H9 (cell line): ENCODE results near the gene CHD6. TPM values are rescaled to one million over a fixed set of nuclear protein-coding genes. Genes with fewer than 3 reads are reported as not detected.

Source experiments
- DNase-seq: peaks from one replicate; pipeline ENCODE4 v3.0.0-alpha.2; 2017
- H2AFZ ChIP-seq: one replicate; pipeline ENCODE4 v1.6.1; 2013; ENCODE audit warnings: mild to moderate bottlenecking, low read length, control low read depth, moderate library complexity
- H2AK5ac ChIP-seq: 2 replicates; pipeline ENCODE4 v1.6.1; 2013; ENCODE audit warnings: low read length, control low read depth, mixed read lengths; ENCODE audit not compliant: insufficient read length
- H2BK120ac ChIP-seq: one replicate; pipeline ENCODE4 v1.6.1; 2013; ENCODE audit warnings: low read depth, mild to moderate bottlenecking, low read length, control low read depth, inconsistent platforms; ENCODE audit not compliant: poor library complexity, severe bottlenecking
- H2BK12ac ChIP-seq: 2 replicates; pipeline ENCODE4 v1.6.1; 2013; ENCODE audit warnings: low read length, control low read depth, mixed read lengths, low read depth; ENCODE audit not compliant: insufficient read length
- H2BK15ac ChIP-seq: 2 replicates; pipeline ENCODE4 v1.6.1; 2013; ENCODE audit warnings: low read depth, low read length, control low read depth
- H2BK20ac ChIP-seq: one replicate; pipeline ENCODE4 v1.6.1; 2013; ENCODE audit warnings: low read depth, mild to moderate bottlenecking, low read length, control low read depth, inconsistent platforms; ENCODE audit not compliant: poor library complexity, severe bottlenecking
- H2BK5ac ChIP-seq: 2 replicates; pipeline ENCODE4 v1.6.1; 2013; ENCODE audit warnings: low read length, control low read depth, mixed read lengths; ENCODE audit not compliant: insufficient read length
- H3K14ac ChIP-seq: 2 replicates; pipeline ENCODE4 v1.6.1; 2013; ENCODE audit warnings: low read length, control low read depth; ENCODE audit not compliant: insufficient read depth
- H3K18ac ChIP-seq: 2 replicates; pipeline ENCODE4 v1.6.1; 2013; ENCODE audit warnings: low read depth, mild to moderate bottlenecking, mixed read lengths, low read length, control low read depth; ENCODE audit not compliant: insufficient read length
- H3K23ac ChIP-seq: 2 replicates; pipeline ENCODE4 v1.6.1; 2013; ENCODE audit warnings: low read length, control low read depth, mixed read lengths, low read depth; ENCODE audit not compliant: insufficient read length
- H3K23me2 ChIP-seq: 2 replicates; pipeline ENCODE4 v1.6.1; 2013; ENCODE audit warnings: low read depth, mild to moderate bottlenecking, mixed read lengths, low read length, control low read depth; ENCODE audit not compliant: insufficient read length, poor library complexity, severe bottlenecking
- H3K27ac ChIP-seq: 2 replicates; pipeline ENCODE4 v1.5.1; 2013; ENCODE audit warnings: low read length, control low read depth, mixed read lengths, low read depth; ENCODE audit not compliant: insufficient read length
- H3K27me3 ChIP-seq: 2 replicates; pipeline ENCODE4 v1.6.1; 2013; ENCODE audit warnings: low read length, control low read depth, inconsistent platforms; ENCODE audit not compliant: insufficient read depth
- H3K4ac ChIP-seq: 2 replicates; pipeline ENCODE4 v1.6.1; 2013; ENCODE audit warnings: low read depth, mild to moderate bottlenecking, control low read depth, inconsistent platforms, low read length, moderate library complexity
- H3K4me1 ChIP-seq: 2 replicates; pipeline ENCODE4 v1.6.1; 2013; ENCODE audit warnings: low read length, control low read depth, inconsistent platforms; ENCODE audit not compliant: insufficient read depth
- H3K4me2 ChIP-seq: 2 replicates; pipeline ENCODE4 v1.6.1; 2013; ENCODE audit warnings: low read length, control low read depth, mixed read lengths; ENCODE audit not compliant: insufficient read length, insufficient read depth
- H3K56ac ChIP-seq: 2 replicates; pipeline ENCODE4 v1.6.1; 2013; ENCODE audit warnings: low read depth, mild to moderate bottlenecking, mixed read lengths, low read length, control low read depth; ENCODE audit not compliant: insufficient read length
- H3K79me1 ChIP-seq: 2 replicates; pipeline ENCODE4 v1.6.1; 2013; ENCODE audit warnings: low read depth, mild to moderate bottlenecking, moderate library complexity, low read length, control low read depth, inconsistent platforms; ENCODE audit not compliant: insufficient read depth, poor library complexity, severe bottlenecking
- H3K79me2 ChIP-seq: 2 replicates; pipeline ENCODE4 v1.6.1; 2013; ENCODE audit warnings: low read length, control low read depth, inconsistent platforms; ENCODE audit not compliant: insufficient read depth
- H3K9ac ChIP-seq: 2 replicates; pipeline ENCODE4 v1.6.1; 2013; ENCODE audit warnings: low read length, control low read depth, mixed read lengths; ENCODE audit not compliant: insufficient read length; ENCODE audit errors: extremely low read depth
- H3K9me3 ChIP-seq: one replicate; pipeline ENCODE4 v1.6.1; 2013; ENCODE audit warnings: low read depth, low read length, inconsistent platforms; ENCODE audit not compliant: control insufficient read depth
- H3T11ph ChIP-seq: one replicate; pipeline ENCODE4 v1.6.1; 2013; ENCODE audit warnings: mild to moderate bottlenecking, low read length, control low read depth, inconsistent platforms
- H4K20me1 ChIP-seq: one replicate; pipeline ENCODE4 v1.6.1; 2013; ENCODE audit not compliant: control insufficient read depth, insufficient read length, insufficient read depth
- H4K5ac ChIP-seq: 2 replicates; pipeline ENCODE4 v1.6.1; 2013; ENCODE audit warnings: low read depth, mild to moderate bottlenecking, mixed read lengths, low read length, control low read depth; ENCODE audit not compliant: insufficient read length
- H4K8ac ChIP-seq: replicated peaks from 2 replicates; pipeline ENCODE4 v1.6.1; 2013; ENCODE audit warnings: low read length, control low read depth, mixed read lengths, low read depth; ENCODE audit not compliant: insufficient read length
- H4K91ac ChIP-seq: 2 replicates; pipeline ENCODE4 v1.6.1; 2013; ENCODE audit warnings: low read depth, mild to moderate bottlenecking, moderate library complexity, mixed read lengths, low read length, control low read depth; ENCODE audit not compliant: insufficient read length
- H3K27ac Mint-ChIP-seq, 3 experiments: 2 replicates in 2 of 3; 3 replicates in 1 of 3; pipeline ENCODE4 v1.8.0; 2020 to 2021; ENCODE audit warnings: mixed read lengths in 3 of 3, mild to moderate bottlenecking in 1 of 3, moderate library complexity in 1 of 3
- H3K27me3 Mint-ChIP-seq: 2 replicates; pipeline ENCODE4 v1.8.0; 2021; ENCODE audit warnings: low read depth, mild to moderate bottlenecking, moderate library complexity, mixed read lengths
- H3K36me3 Mint-ChIP-seq, 3 experiments: 2 replicates in 2 of 3; 3 replicates in 1 of 3; pipeline ENCODE4 v1.8.0; 2020 to 2021; ENCODE audit warnings: low read depth in 3 of 3, mixed read lengths in 3 of 3; ENCODE audit not compliant: insufficient read depth in 1 of 3
- H3K4me1 Mint-ChIP-seq, 2 experiments: 2 replicates each; pipeline ENCODE4 v1.8.0; 2020; ENCODE audit warnings: mixed read lengths in 2 of 2
- H3K4me3 Mint-ChIP-seq, 2 experiments: 2 replicates in 1 of 2; 3 replicates in 1 of 2; pipeline ENCODE4 v1.8.0; 2020 to 2021; ENCODE audit warnings: mild to moderate bottlenecking in 2 of 2, mixed read lengths in 2 of 2, moderate library complexity in 1 of 2
- H3K9me3 Mint-ChIP-seq, 2 experiments: 2 replicates in 1 of 2; 3 replicates in 1 of 2; pipeline ENCODE4 v1.8.0; 2020; ENCODE audit warnings: mild to moderate bottlenecking in 2 of 2, mixed read lengths in 2 of 2, moderate library complexity in 1 of 2
- WGBS: extraction: QIAGEN DNeasy Blood & Tissue Kit; methylation state at CpG from one replicate; pipeline ENCODE4 v1.1.7; 2013; ENCODE audit warnings: missing lambda C conversion rate, low lambda C conversion rate, mixed read lengths; ENCODE audit not compliant: insufficient read length; ENCODE audit errors: extremely low coverage; 5-methylcytosine and 5-hydroxymethylcytosine counted together
- total RNA-seq: library from RNA; stranded (reverse); gene quantifications from 2 replicates; pipeline ENCODE4 v1.2.1, GENCODE V29; 2021
- TF ChIP-seq, protein P1 (sequence below): fragments of 200-600 bp; sonication (generic); conservative IDR thresholded peaks from 3 replicates; pipeline ENCODE4 v1.8.0; 2021; ENCODE audit warnings: antibody characterized with exemption, mild to moderate bottlenecking

Gene CHD6
- total RNA-seq, 1 experiment from 2014 or later = 51.5 TPM

DNA sequence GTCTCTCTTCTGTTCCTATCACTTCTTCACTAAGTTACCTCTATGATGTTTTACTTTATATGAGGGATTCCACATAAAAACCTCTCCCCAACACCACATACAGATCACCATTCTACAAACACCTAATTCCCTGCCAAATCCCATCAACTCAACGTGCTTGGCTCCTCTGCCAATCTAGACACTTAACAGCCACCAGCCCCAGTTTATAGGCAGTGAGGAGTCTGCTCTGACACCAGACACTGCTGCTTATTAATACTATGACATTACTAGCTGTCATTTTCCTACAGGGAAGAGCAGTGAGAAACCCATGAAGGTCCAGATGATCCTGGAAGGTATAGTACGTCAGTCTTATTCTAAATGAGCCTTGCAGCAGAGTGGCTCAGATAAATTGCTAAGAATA, 104.3 kb downstream of the CHD6 start:
- H3K4me1 Mint-ChIP-seq = peaks cover 42 to 44% of the 10 kb centered on the region in 2 experiments
- Histone ChIP-seq H3K27me3 (no peaks in the 10 kb centered on the region), H3K4ac (no peak overlapping the region), H4K20me1 (no peaks in the 10 kb centered on the region), H2BK5ac (no peak overlapping the region), H3K4me2 (no peak overlapping the region), H2BK20ac (no peak overlapping the region), H3K9ac (no peak overlapping the region), H3K27ac (no peak overlapping the region), H2AK5ac (no peak overlapping the region), H2AFZ (no peak overlapping the region), H3K18ac (no peak overlapping the region), H3K56ac (no peak overlapping the region), H3T11ph (no peak overlapping the region), H4K91ac (no peak overlapping the region), H3K23me2 (no peaks in the 10 kb centered on the region), H3K14ac (no peak overlapping the region), H4K5ac (no peak overlapping the region), H3K23ac (no peak overlapping the region), H2BK120ac (no peak overlapping the region), H2BK12ac (no peak overlapping the region), H3K79me1 (no peaks in the 10 kb centered on the region), H3K79me2 (no peaks in the 10 kb centered on the region), H4K8ac (no peak overlapping the region), H3K4me1 (peaks cover 4% of the 10 kb centered on the region; the same call in 1 of the 2 replicates), H3K9me3 (no peaks in the 10 kb centered on the region), H2BK15ac (no peak overlapping the region)
- no peaks in the 10 kb centered on the region for H3K9me3 Mint-ChIP-seq
- no peak overlapping the region for H3K4me3 Mint-ChIP-seq
- H3K36me3 Mint-ChIP-seq = peaks cover 19 to 31% (median 28%) of the 10 kb centered on the region in 3 experiments; a peak in 6 of 7 replicates
- WGBS = no CpG with 5 or more reads among the region's 2 CpGs
- no peak for DNase-seq
- H3K27me3 Mint-ChIP-seq = no peaks in the 10 kb centered on the region
- H3K27ac Mint-ChIP-seq = peak overlapping the region in 2 of 3 experiments; percentile 6 to 32; a peak in 3 of 7 replicates
- TF ChIP-seq, protein P1, sequence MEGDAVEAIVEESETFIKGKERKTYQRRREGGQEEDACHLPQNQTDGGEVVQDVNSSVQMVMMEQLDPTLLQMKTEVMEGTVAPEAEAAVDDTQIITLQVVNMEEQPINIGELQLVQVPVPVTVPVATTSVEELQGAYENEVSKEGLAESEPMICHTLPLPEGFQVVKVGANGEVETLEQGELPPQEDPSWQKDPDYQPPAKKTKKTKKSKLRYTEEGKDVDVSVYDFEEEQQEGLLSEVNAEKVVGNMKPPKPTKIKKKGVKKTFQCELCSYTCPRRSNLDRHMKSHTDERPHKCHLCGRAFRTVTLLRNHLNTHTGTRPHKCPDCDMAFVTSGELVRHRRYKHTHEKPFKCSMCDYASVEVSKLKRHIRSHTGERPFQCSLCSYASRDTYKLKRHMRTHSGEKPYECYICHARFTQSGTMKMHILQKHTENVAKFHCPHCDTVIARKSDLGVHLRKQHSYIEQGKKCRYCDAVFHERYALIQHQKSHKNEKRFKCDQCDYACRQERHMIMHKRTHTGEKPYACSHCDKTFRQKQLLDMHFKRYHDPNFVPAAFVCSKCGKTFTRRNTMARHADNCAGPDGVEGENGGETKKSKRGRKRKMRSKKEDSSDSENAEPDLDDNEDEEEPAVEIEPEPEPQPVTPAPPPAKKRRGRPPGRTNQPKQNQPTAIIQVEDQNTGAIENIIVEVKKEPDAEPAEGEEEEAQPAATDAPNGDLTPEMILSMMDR = no peak
